HUDEP-2 (cell line): ENCODE data around the gene LCE3C.
"Not testable (repeated sequence)": the region's sequence is repeated elsewhere in the genome, so short reads cannot be mapped to it uniquely, and the experiment has no call there.

Experiments
- DNase-seq, 76 experiments: peaks; one replicate each; lab custom pipeline; 2025; ENCODE audit not compliant: unreplicated experiment in 76 of 76; lab: John Stamatoyannopoulos, UW

Gene LCE3C

GRCh38 chr1:152599934-152600333, at the start of gene LCE3C:
TSS of gene LCE3C (plus strand) at chr1:152600234. CDS start at chr1:152600732, 498 bp downstream.
- DNase-seq, result no peak

GRCh38 chr1:152565115-152565514, 34.9 kb upstream of the LCE3C start:
- no peak for DNase-seq

- DNase-seq, result no peak
Observed at GRCh38 chr1:152565535-152566215, 34.4 kb upstream of the LCE3C start.

- no peak for DNase-seq
Observed at GRCh38 chr1:152566681-152567080, 33.4 kb upstream of the LCE3C start, which contains the start of gene LCE3E. TSS of gene LCE3E (minus strand) at chr1:152566780. CDS start at chr1:152566208, 572 bp downstream.

GRCh38 chr1:152577168-152577567, 22.9 kb upstream of the LCE3C start:
- DNase-seq, result no peak

GRCh38 chr1:152579526-152579925, 20.5 kb upstream of the LCE3C start:
- DNase-seq, result not testable (repeated sequence)

- no peak for DNase-seq
Observed at GRCh38 chr1:152580433-152580832, 19.6 kb upstream of the LCE3C start, which contains the start of gene LCE3D. TSS of gene LCE3D (minus strand) at chr1:152580516. CDS start at chr1:152579936, 580 bp downstream.

GRCh38 chr1:152582647-152583046, 17.4 kb upstream of the LCE3C start:
- no peak for DNase-seq

- peak in 4 of 76 experiments; percentile 2 to 13 (median 8) for DNase-seq
Observed at GRCh38 chr1:152585586-152585985, 14.4 kb upstream of the LCE3C start.

GRCh38 chr1:152596986-152597385, 3.0 kb upstream of the LCE3C start:
- no peak for DNase-seq

- no peak for DNase-seq
Observed at GRCh38 chr1:152613511-152613910, 13.5 kb downstream of the LCE3C start, which contains the start of gene LCE3B. TSS of gene LCE3B (plus strand) at chr1:152613811. CDS start at chr1:152613811, 0 bp downstream.

- no peak for DNase-seq
Observed at GRCh38 chr1:152621993-152622392, 22.0 kb downstream of the LCE3C start.

- DNase-seq, result no peak
Observed at GRCh38 chr1:152622803-152623202, 22.8 kb downstream of the LCE3C start, which contains the start of gene LCE3A. TSS of gene LCE3A (minus strand) at chr1:152623103. CDS start at chr1:152623103, 0 bp downstream.

GRCh38 chr1:152623203-152623844, 23.3 kb downstream of the LCE3C start:
- peak in 12 of 76 experiments; percentile 1 to 17 (median 6) for DNase-seq

- DNase-seq, result no peak
Observed at GRCh38 chr1:152626744-152627143, 26.7 kb downstream of the LCE3C start.

- no peak for DNase-seq
Observed at GRCh38 chr1:152630596-152630995, 30.6 kb downstream of the LCE3C start.

GRCh38 chr1:152640351-152640750, 40.3 kb downstream of the LCE3C start:
- no peak for DNase-seq

GRCh38 chr1:152643945-152644344, 43.9 kb downstream of the LCE3C start:
- DNase-seq, result no peak

GRCh38 chr1:152645146-152645545, 45.1 kb downstream of the LCE3C start:
- DNase-seq, result no peak

GRCh38 chr1:152646656-152647055, 46.6 kb downstream of the LCE3C start:
- no peak for DNase-seq
